Measurements from ENCODE around the gene MRPL16.

DNA sequence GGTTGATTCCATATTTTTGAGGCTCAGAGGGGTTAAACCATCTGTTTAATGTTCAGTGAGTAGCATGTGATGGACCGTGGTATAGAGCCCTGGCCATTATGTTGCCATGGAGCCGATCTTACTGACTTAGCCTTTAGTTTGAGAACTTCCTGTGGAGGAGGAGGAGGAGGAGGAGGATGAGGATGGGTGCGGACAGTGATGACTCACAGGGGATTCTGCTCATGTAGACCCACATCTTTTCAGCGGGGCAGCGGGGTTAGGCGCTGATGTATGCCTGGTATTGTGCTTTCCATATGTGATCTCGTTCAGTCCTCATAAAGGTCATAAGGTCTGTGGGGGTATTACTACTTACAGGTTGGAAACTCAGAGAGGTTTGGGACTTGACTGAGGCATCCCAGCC is 41.5 kb downstream of the MRPL16 start:
- TF ChIP-seq EZH2 (IDR thresholded peaks at IDR 0.05; ENCODE audit: insufficient read depth, poor library complexity, severe bottlenecking) (no peak), EZH2phosphoT487 (IDR thresholded peaks at IDR 0.05; ENCODE audit: insufficient read depth, low read depth) (no peak)
